Kidney capillary endothelial cell (primary cell): ENCODE results near the gene PCID2.

Experiments
- DNase-seq: peaks from one replicate; pipeline ENCODE4 v3.0.0-alpha.2; 2018; ENCODE audit warnings: low spot score

The PCID2 gene

GRCh38 chr13:113148940-113149503 lies 59.4 kb downstream of the PCID2 start:
- no peak for DNase-seq

GRCh38 chr13:113148407-113148806 lies 60.1 kb downstream of the PCID2 start:
- no peak for DNase-seq

DNA sequence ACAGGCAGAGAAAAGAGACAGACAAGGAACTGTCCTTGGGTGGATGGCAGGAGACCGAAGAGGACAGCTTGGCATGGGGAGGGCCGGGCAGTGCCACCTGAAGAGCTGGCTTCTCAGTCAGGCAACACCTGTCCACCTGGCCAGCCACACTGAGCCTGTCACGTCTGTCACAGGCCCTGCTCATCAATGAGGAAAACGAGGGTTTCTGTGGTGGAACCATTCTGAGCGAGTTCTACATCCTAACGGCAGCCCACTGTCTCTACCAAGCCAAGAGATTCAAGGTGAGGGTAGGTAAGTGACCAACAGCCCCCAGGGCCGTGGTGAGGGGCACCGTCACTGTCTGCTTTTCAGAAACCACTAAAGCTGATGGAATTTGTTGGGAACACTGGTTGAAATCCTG lies 61.3 kb downstream of the PCID2 start:
- DNase-seq = no peak

DNA sequence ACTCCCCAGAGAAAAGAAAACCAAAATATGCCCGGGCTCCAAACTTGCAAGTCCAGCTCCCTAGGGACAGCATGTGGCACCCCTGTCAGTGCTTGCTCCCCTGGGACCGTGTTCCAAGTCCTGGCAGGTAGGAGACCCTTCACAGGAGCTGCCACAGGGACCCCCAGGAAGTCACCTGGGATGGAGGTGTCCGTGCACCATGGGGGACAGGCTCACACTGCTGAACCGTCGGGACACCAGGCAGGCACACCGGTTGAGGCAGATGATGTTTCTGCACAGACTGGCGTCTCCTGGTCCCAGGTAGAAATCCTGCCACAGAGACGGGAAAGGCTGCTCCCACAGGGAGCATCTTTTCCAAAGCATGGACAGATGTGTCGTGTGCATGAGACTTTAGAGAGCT lies 61.7 kb downstream of the PCID2 start:
- no peak for DNase-seq

- no peak for DNase-seq
These were observed 62.4 kb downstream of the PCID2 start for GRCh38 chr13:113145911-113146598.

DNA sequence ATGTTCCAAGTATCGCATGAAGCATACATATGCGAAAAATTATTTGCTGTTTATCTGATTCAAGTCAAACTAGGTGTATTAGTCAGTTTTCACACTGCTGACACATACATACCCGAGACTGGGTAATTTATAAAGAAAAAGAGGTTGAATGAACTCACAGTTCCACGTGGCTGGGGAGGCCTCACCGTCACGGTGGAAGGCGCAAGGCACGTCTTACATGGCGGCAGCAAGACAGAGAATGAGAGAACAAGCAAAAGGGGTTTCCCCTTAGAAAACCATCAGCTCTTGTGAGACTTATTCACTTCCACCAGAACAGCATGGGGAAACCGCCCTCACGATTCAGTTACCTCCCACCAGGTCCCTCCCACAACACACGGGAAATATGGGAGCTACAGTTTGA lies 63.0 kb downstream of the PCID2 start:
- no peak for DNase-seq

- no peak for DNase-seq
These were observed 64.2 kb downstream of the PCID2 start for GRCh38 chr13:113144255-113144629.

- DNase-seq = no peak
These were observed 64.8 kb downstream of the PCID2 start for GRCh38 chr13:113143466-113144254.

DNA sequence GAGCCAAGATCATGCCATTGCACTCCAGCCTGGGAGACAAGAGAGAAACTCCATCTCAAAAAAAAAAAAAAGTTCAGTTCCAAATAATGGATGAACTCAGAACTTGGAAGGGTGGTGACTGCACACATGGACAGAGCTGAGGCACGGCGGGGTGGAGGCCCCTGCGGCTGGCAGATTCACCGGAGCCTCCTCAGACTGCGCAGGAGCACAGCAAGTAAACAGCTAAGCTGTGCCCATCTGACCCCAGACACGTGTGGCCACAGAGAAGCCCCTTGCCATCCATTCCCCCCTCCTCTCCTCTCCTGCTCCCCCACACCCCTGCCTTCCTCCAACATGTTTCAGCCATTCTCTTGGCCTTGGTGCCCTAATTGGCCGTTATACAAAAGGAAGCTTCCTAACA lies 65.6 kb downstream of the PCID2 start:
- no peak for DNase-seq

- no peak for DNase-seq
These were observed 66.9 kb downstream of the PCID2 start for GRCh38 chr13:113141601-113141970.

DNA sequence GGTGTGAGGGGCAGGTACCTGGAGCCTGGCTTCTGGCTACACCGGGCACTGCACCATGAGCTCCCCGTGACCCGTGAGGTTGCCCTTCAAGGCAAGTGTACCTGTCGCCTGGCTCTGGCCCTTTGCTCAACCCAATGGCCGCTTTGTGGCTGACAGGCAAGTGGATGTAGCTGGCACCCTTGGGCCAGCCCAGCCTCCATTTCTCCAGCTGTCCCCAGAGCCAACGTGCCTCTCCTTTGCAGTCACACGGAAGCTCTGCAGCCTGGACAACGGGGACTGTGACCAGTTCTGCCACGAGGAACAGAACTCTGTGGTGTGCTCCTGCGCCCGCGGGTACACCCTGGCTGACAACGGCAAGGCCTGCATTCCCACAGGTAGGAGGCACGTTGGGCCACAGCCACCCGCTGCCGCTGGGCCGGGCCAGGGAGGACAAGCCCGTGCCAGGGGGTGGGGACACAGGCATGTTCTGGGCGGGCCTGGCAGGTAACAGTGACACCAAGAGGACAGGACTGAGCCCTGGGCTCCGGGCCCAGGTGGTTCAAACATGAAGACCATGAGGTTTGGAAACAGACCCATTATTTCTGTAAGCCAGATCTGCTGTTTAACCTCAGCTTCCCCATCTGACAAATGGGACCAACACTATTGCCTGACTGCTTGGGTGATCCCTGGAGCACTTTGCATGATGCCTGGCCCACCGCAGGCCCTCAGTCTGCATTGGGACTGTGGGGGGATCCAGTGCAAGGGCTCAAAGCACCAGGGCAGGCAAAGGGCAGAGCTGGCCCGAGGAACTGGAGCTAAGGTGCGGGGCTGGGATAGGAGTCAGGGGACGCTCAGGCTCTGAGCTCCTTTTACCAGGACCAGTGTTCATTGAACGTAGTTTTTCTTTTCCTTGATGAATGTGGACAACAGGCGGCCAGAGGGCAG lies 67.5 kb downstream of the PCID2 start:
- DNase-seq = no peak

DNA sequence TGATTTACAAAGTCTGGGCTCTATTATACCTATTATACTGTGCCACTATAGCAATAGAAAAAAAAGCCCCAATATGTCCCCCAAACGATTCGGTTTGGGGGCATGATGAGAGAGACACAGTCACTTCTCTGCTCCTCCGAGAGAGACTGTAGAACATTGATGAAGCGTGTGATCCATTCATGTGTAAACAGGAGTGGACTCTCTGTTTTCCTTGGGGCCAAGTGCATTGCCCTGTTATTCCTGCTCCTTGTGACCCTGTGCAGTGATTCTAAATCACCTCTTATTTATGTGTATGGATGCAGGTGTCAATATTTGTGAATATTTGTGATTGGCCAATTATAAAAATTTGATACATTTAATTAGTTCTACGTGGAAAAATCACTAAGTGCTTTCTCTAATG lies 68.9 kb downstream of the PCID2 start:
- no peak for DNase-seq

- no peak for DNase-seq
These were observed 69.5 kb downstream of the PCID2 start for GRCh38 chr13:113138792-113139551.

- no peak for DNase-seq
These were observed 70.7 kb downstream of the PCID2 start for GRCh38 chr13:113137691-113138298.

- no peak for DNase-seq
These were observed 73.1 kb downstream of the PCID2 start for GRCh38 chr13:113135281-113135760.

DNA sequence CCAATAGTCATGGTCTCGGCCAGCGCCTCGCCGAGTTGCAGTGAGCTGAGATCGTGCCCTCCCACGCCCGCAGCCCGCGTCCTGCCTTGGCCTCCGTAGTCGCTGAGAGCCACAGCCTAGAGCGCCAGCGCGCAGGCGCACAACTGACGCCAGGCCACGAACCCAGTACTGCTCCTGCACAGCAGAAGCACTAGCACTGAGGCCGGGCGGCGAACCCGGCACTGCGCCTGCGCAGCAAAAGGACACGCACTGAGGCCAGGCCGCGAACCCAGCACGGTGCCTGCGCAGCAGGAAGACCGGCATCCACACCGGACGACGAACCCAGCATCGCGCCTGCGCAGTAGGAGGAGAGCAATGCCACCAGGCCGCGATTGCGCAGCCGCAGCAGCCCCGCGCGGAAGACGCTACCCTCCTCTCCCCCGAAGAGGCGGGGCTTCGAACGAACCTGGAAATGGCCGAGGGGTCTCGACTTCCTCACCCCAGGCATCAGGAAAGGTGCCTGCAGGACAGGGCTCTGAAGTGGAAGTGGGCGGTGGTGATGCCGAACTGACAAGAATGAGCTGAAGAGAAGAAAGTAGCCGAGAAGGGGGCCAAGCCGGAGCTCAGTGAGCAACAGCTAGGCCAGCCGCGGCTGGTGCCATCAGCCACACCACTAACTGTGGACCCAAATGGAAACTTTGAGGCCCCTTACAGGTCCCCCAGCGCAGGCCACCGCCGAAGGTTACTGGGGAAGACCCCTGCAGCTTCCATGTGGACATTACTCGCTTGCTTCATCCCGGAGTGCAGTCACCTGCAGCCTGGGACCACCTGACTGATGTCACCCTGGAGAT lies 78.3 kb downstream of the PCID2 start:
- DNase-seq = no peak

- DNase-seq = no peak
These were observed 79.0 kb downstream of the PCID2 start for GRCh38 chr13:113129480-113129879.
